ENCODE results near the gene TMTC2.

TMTC2 gene

DNA sequence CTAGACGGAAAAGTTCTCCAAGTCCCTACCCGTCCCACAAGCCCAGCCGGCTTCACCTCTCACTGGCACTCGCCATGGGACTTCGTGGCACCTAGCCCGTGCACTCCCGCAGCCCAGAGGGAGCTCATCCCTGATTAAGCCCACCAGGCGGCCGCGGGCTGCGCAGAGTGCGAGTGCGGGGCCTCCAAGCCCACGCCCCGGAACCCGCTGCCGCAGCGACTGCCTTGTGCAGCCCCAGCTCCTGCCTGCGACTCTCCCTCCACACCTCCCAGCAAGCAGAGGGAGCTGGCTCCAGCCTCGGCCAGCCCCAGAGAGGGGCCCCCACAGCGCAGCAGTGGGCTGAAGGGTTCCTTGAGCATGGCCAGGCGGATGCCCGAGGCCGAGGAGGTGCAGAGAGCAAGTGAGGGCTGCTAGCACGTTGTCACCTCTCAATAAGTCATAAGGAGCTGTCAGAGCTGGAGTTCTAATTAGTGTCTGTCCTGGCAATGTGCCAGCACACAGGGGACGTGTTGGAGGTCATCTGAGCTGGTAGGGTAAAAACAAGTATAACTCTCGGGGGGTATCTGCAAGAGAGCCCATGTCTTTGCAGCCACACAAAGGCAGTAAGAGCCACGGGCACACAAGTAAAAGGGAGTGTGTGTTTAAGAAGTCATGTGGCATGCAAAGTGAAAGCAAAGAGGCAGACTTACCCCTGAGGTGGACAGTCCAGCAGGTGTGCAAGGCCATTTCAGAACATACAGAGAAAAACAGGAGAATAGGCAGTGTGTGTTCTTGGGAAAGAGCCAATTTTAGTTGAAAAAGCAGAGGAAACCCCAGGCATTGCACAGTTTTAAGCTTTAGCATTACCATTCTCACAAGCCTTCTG, 27.1 kb upstream of the TMTC2 start:
- Histone ChIP-seq H3K9me3 (ENCODE audit: severe bottlenecking) (peaks cover 7% of the 10 kb centered on the region), H3K36me3 (no peaks in the 10 kb centered on the region), H3K4me3 (ENCODE audit: low read depth, low read length) (no peak overlapping the region), H3K27me3 (ENCODE audit: insufficient read depth, low read depth, severe bottlenecking) (no peaks in the 10 kb centered on the region), H3K27ac (no peak overlapping the region)
- TF ChIP-seq CTCF (IDR thresholded peaks at IDR 0.05; ENCODE audit: low read depth, low read length): no peak
- no peak for DNase-seq

- Histone ChIP-seq H3K27me3 (ENCODE audit: insufficient read depth, low read depth, severe bottlenecking) (no peaks in the 10 kb centered on the region), H3K4me3 (ENCODE audit: low read depth, low read length) (no peak overlapping the region), H3K27ac (no peak overlapping the region), H3K9me3 (ENCODE audit: severe bottlenecking) (peaks cover 7% of the 10 kb centered on the region), H3K36me3 (no peaks in the 10 kb centered on the region)
- TF ChIP-seq CTCF (IDR thresholded peaks at IDR 0.05; ENCODE audit: low read depth, low read length): no peak
- DNase-seq: no peak
Measured at GRCh38 chr12:82660541-82661325, 26.0 kb upstream of the TMTC2 start.

DNA sequence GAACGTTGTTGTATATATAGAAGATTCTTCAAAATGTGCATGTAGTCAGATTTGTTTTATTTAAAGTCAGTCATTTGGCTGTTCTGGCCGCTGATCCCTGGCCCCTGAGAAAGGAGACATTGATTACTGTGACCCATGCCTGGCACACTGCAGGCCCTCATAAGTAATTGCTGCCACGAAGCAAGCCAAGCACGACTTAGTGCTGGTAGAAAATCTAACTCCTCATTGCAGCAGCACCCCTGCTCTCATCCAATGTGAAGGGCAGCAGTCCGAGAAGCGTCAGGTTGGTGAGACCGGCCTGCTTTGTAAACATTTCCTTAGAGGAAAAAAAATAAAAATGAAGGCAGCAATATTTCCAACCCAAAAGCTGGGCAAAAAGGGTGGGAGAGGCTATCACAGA, 22.8 kb upstream of the TMTC2 start:
- Histone ChIP-seq H3K4me3 (ENCODE audit: low read depth, low read length) (no peak overlapping the region), H3K36me3 (no peaks in the 10 kb centered on the region), H3K27me3 (ENCODE audit: insufficient read depth, low read depth, severe bottlenecking) (no peaks in the 10 kb centered on the region), H3K9me3 (ENCODE audit: severe bottlenecking) (peaks cover 2% of the 10 kb centered on the region), H3K27ac (no peak overlapping the region)
- no peak for DNase-seq
- no peak for TF ChIP-seq CTCF (IDR thresholded peaks at IDR 0.05; ENCODE audit: low read depth, low read length)

GRCh38 chr12:82665142-82665923, 21.4 kb upstream of the TMTC2 start:
- H3K27me3 ChIP-seq (ENCODE audit: insufficient read depth, low read depth, severe bottlenecking): no peaks in the 10 kb centered on the region
- no peak for DNase-seq
- no peak for TF ChIP-seq CTCF (IDR thresholded peaks at IDR 0.05; ENCODE audit: low read depth, low read length)
- H3K9me3 ChIP-seq (ENCODE audit: severe bottlenecking): peaks cover 3% of the 10 kb centered on the region
- no peak overlapping the region for H3K4me3 ChIP-seq (ENCODE audit: low read depth, low read length)
- no peak overlapping the region for H3K27ac ChIP-seq
- no peaks in the 10 kb centered on the region for H3K36me3 ChIP-seq

- Histone ChIP-seq H3K4me3 (ENCODE audit: low read depth, low read length) (no peak overlapping the region), H3K36me3 (no peaks in the 10 kb centered on the region), H3K9me3 (ENCODE audit: severe bottlenecking) (peaks cover 3% of the 10 kb centered on the region), H3K27ac (no peak overlapping the region), H3K27me3 (ENCODE audit: insufficient read depth, low read depth, severe bottlenecking) (no peaks in the 10 kb centered on the region)
- no peak for TF ChIP-seq CTCF (IDR thresholded peaks at IDR 0.05; ENCODE audit: low read depth, low read length)
- DNase-seq: no peak
Measured at GRCh38 chr12:82666830-82667229, 19.9 kb upstream of the TMTC2 start.

Data from WERI-Rb-1 (cell line).